ENCODE data around the gene AKT1.

AKT1 gene

DNA sequence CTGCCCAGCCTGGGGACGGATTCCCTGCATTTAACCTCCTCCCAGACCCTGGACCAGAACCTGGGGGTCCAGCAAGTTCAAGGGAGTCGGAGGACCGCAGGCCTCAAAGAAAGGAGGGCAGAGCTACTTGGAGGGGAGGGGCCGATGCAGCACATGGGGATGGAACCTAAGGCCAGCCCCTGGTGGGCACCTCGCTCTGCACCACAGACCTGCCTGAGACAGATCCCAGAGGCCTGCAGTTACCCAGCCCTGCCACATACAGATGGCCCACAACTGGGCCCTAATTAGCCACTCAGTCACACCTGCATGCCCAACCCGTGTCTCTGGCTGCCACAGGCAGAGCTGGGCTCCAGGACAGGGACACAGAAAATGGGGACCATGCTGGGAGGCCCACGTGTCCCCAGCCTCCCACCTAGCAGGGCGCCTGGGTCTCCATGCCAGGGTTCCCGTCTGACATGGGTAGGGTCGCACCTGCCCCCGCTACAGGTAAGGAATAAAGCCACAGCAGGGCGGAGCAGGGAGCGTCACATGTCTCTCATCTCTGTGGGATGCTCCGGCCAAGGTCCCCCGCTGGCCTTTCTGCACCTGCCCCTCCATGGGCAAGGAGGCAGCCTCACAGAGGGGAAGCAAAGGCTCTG, 16.7 kb downstream of the AKT1 start:
- no peaks in the 10 kb centered on the region for H3K27me3 ChIP-seq (ENCODE audit: low read depth, low read length)
- H3K9ac ChIP-seq (ENCODE audit: low read length), result no peak overlapping the region
- H3K4me3 ChIP-seq (ENCODE audit: low read length), result no peak overlapping the region
- TF ChIP-seq EZH2phosphoT487 (IDR thresholded peaks at IDR 0.05; ENCODE audit: low read depth), result no peak
- TF ChIP-seq, protein P1, sequence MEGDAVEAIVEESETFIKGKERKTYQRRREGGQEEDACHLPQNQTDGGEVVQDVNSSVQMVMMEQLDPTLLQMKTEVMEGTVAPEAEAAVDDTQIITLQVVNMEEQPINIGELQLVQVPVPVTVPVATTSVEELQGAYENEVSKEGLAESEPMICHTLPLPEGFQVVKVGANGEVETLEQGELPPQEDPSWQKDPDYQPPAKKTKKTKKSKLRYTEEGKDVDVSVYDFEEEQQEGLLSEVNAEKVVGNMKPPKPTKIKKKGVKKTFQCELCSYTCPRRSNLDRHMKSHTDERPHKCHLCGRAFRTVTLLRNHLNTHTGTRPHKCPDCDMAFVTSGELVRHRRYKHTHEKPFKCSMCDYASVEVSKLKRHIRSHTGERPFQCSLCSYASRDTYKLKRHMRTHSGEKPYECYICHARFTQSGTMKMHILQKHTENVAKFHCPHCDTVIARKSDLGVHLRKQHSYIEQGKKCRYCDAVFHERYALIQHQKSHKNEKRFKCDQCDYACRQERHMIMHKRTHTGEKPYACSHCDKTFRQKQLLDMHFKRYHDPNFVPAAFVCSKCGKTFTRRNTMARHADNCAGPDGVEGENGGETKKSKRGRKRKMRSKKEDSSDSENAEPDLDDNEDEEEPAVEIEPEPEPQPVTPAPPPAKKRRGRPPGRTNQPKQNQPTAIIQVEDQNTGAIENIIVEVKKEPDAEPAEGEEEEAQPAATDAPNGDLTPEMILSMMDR (IDR thresholded peaks at IDR 0.05; ENCODE audit: low read depth, low read length), result no peak
- H3K36me3 ChIP-seq (replicated peaks; ENCODE audit: low read depth, low read length), result peaks cover 16% of the 10 kb centered on the region
- no peaks in the 10 kb centered on the region for H3K9me3 ChIP-seq (ENCODE audit: insufficient read depth, low read length)
- no peaks in the 10 kb centered on the region for H3K79me2 ChIP-seq (ENCODE audit: low read length)
- H3K4me1 ChIP-seq (ENCODE audit: low read length), result no peaks in the 10 kb centered on the region
- peaks cover 8% of the 10 kb centered on the region for H4K20me1 ChIP-seq (ENCODE audit: insufficient read depth, low read length)
- no peak overlapping the region for H3K4me2 ChIP-seq (ENCODE audit: low read length)
- H3K27ac ChIP-seq (ENCODE audit: low read length), result no peak overlapping the region
- no peak overlapping the region for H2AFZ ChIP-seq (ENCODE audit: low read depth, low read length)

DNA sequence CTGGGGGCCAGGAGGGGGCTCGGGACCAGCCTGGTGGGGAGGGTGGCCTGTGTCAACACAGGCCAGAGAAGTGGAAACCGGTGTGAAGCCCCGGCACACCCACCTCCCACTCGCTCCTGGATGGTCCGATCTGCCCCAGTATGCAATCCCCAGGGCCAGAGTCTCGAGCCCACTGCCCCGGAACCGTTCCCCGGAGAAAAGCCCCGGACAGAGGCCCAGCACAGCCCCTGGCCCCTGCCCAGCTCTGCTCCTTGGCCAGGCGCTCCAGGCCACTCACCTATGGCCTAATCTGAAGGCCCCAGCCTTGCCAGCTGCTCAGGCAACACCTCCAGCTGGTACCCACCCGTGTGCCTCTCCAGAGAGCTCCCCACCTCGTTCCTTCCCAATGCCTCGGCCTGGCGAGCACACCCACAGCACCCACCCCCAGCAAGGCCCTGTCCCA, 17.7 kb downstream of the AKT1 start:
- peaks cover 16% of the 10 kb centered on the region for H3K36me3 ChIP-seq (replicated peaks; ENCODE audit: low read depth, low read length)
- H3K27ac ChIP-seq (ENCODE audit: low read length), result no peak overlapping the region
- H3K4me1 ChIP-seq (ENCODE audit: low read length), result no peaks in the 10 kb centered on the region
- H3K9ac ChIP-seq (ENCODE audit: low read length), result no peak overlapping the region
- H3K9me3 ChIP-seq (ENCODE audit: insufficient read depth, low read length), result no peaks in the 10 kb centered on the region
- peaks cover 7% of the 10 kb centered on the region for H4K20me1 ChIP-seq (ENCODE audit: insufficient read depth, low read length)
- no peak overlapping the region for H3K4me3 ChIP-seq (ENCODE audit: low read length)
- TF ChIP-seq, protein P1 (IDR thresholded peaks at IDR 0.05; ENCODE audit: low read depth, low read length), result no peak
- no peak for TF ChIP-seq EZH2phosphoT487 (IDR thresholded peaks at IDR 0.05; ENCODE audit: low read depth)
- no peaks in the 10 kb centered on the region for H3K79me2 ChIP-seq (ENCODE audit: low read length)
- H2AFZ ChIP-seq (ENCODE audit: low read depth, low read length), result no peak overlapping the region
- H3K4me2 ChIP-seq (ENCODE audit: low read length), result no peak overlapping the region
- no peaks in the 10 kb centered on the region for H3K27me3 ChIP-seq (ENCODE audit: low read depth, low read length)

- H3K27ac ChIP-seq (ENCODE audit: low read length), result no peak overlapping the region
- no peaks in the 10 kb centered on the region for H3K4me1 ChIP-seq (ENCODE audit: low read length)
- H4K20me1 ChIP-seq (ENCODE audit: insufficient read depth, low read length), result peaks cover 4% of the 10 kb centered on the region; the same call in 1 of the 2 replicates
- TF ChIP-seq EZH2phosphoT487 (IDR thresholded peaks at IDR 0.05; ENCODE audit: low read depth), result no peak
- TF ChIP-seq, protein P1 (IDR thresholded peaks at IDR 0.05; ENCODE audit: low read depth, low read length), result no peak
- no peak overlapping the region for H3K9ac ChIP-seq (ENCODE audit: low read length)
- no peak overlapping the region for H3K4me3 ChIP-seq (ENCODE audit: low read length)
- peaks cover 21% of the 10 kb centered on the region for H3K36me3 ChIP-seq (replicated peaks; ENCODE audit: low read depth, low read length)
- H2AFZ ChIP-seq (ENCODE audit: low read depth, low read length), result no peak overlapping the region
- no peaks in the 10 kb centered on the region for H3K9me3 ChIP-seq (ENCODE audit: insufficient read depth, low read length)
- H3K79me2 ChIP-seq (ENCODE audit: low read length), result no peaks in the 10 kb centered on the region
- H3K4me2 ChIP-seq (ENCODE audit: low read length), result no peak overlapping the region
- H3K27me3 ChIP-seq (ENCODE audit: low read depth, low read length), result no peaks in the 10 kb centered on the region
These were observed 18.4 kb downstream of the AKT1 start for GRCh38 chr14:104776961-104777807.

DNA sequence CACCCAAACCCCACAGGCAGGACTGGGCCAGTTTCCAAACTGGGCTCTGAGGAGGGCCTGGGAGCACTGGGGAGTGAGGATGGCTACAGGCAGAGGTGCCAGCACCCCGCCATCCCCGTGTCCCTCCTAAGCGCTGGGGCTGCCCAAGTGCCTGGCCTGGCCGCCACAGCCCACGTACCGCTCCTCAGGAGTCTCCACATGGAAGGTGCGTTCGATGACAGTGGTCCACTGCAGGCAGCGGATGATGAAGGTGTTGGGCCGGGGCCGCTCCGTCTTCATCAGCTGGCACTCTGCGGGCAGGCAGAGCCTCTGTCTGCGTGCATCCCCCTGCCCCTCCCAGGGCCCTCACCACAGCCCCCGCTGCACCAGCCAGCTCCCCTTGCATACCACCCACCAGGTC, 19.1 kb downstream of the AKT1 start:
- H3K27ac ChIP-seq (ENCODE audit: low read length), result no peak overlapping the region
- H3K79me2 ChIP-seq (ENCODE audit: low read length), result no peaks in the 10 kb centered on the region
- H4K20me1 ChIP-seq (ENCODE audit: insufficient read depth, low read length), result peaks cover 2% of the 10 kb centered on the region; the same call in 1 of the 2 replicates
- H3K9me3 ChIP-seq (ENCODE audit: insufficient read depth, low read length), result no peaks in the 10 kb centered on the region
- H3K27me3 ChIP-seq (ENCODE audit: low read depth, low read length), result no peaks in the 10 kb centered on the region
- TF ChIP-seq, protein P1 (IDR thresholded peaks at IDR 0.05; ENCODE audit: low read depth, low read length), result no peak
- TF ChIP-seq EZH2phosphoT487 (IDR thresholded peaks at IDR 0.05; ENCODE audit: low read depth), result no peak
- H3K36me3 ChIP-seq (replicated peaks; ENCODE audit: low read depth, low read length), result peaks cover 28% of the 10 kb centered on the region
- no peak overlapping the region for H3K4me2 ChIP-seq (ENCODE audit: low read length)
- H2AFZ ChIP-seq (ENCODE audit: low read depth, low read length), result no peak overlapping the region
- H3K9ac ChIP-seq (ENCODE audit: low read length), result no peak overlapping the region
- no peak overlapping the region for H3K4me3 ChIP-seq (ENCODE audit: low read length)
- H3K4me1 ChIP-seq (ENCODE audit: low read length), result no peaks in the 10 kb centered on the region

Measured in OCI-LY3 (cell line).